PFSK-1 (cell line): ENCODE results near the gene BICRA.

Source experiments
- POLR2AphosphoS5 ChIP-seq: IDR thresholded peaks from 2 replicates; pipeline ENCODE4 v1.6.1; 2012; ENCODE audit warnings: low read depth, mild to moderate bottlenecking, control low read depth, low read length, moderate library complexity
- SIN3A ChIP-seq: IDR thresholded peaks from 2 replicates; pipeline ENCODE4 v1.6.1; 2012; ENCODE audit warnings: mild to moderate bottlenecking, low read length, moderate library complexity, borderline replicate concordance; ENCODE audit not compliant: insufficient read depth
- TAF1 ChIP-seq: IDR thresholded peaks from 2 replicates; pipeline ENCODE4 v1.6.1; 2012; ENCODE audit warnings: low read length, control low read depth, borderline replicate concordance; ENCODE audit not compliant: insufficient read depth

DNA sequence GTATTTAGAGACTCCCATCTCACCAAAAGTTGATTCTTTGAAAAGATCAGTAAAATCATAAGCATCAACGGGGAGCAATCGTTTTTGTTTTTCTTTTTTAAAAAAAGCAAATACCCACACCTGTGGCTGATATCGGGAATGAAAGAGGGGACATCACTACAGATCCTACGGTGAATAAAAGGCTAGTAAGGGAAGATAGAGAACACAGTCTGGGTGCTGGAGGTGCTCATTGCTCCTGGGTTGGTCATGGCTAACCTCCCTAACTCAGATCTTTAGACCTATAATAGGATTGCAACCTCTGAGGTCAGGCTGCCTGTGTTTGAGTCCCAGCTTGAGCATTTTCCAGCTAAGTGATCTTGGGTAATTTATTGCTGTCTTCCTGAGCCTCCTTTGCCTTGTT, 105.4 kb downstream of the BICRA start:
- no peak for TF ChIP-seq POLR2AphosphoS5
- no peak for TF ChIP-seq SIN3A
- no peak for TF ChIP-seq TAF1
